Tibial artery (tissue), 4 donors: ENCODE measurements around the gene SARS1.
"Not testable (repeated sequence)": the region's sequence is repeated elsewhere in the genome, so short reads cannot be mapped to it uniquely, and the experiment has no call there.

Experiments
- DNase-seq, 2 donors: peaks; one replicate each; pipeline ENCODE4 v3.0.0-alpha.2; 2019
- H3K27ac ChIP-seq, 2 donors: fragments of 200-600 bp; sonication (generic) in 1 of 2; 1 replicate in 1 of 2; 2 replicates in 1 of 2; pipeline ENCODE4 v1.5.1; 2018 to 2019; ENCODE audit warnings: mild to moderate bottlenecking in 1 of 2
- H3K27me3 ChIP-seq, 2 donors: fragments of 200-600 bp; sonication (generic) in 1 of 2; one replicate each; pipeline versions ENCODE4 v1.5.1 to v1.6.0; 2016 to 2019
- H3K36me3 ChIP-seq, 3 donors: fragments of 200-600 bp; sonication (generic) in 2 of 3; one replicate each; pipeline ENCODE4 v1.5.1; 2016 to 2019; ENCODE audit warnings: mild to moderate bottlenecking in 2 of 3
- H3K4me1 ChIP-seq, 4 donors: fragments of 200-600 bp; sonication (generic) in 2 of 4; 1 replicate in 3 of 4; 2 replicates in 1 of 4; pipeline ENCODE4 v1.5.1; 2016 to 2019
- H3K4me3 ChIP-seq, 2 donors: fragments of 200-600 bp; sonication (generic) in 1 of 2; 1 replicate in 1 of 2; 2 replicates in 1 of 2; pipeline ENCODE4 v1.5.1; 2018 to 2019; ENCODE audit warnings: mild to moderate bottlenecking in 2 of 2
- H3K9me3 ChIP-seq, 3 donors: fragments of 200-600 bp; sonication (generic) in 1 of 3; one replicate each; pipeline ENCODE4 v1.5.1; 2016 to 2019
- intact Hi-C: fragments of 100-400 bp; cut with DNase I; formaldehyde crosslinking; loops from one replicate; pipeline ENCODE4 v1.15.0; 2023; ENCODE audit warnings: low total_unique reads
- TF ChIP-seq, protein P1 (sequence below), 2 experiments: fragments of 200-600 bp in 1 of 2; fragments of 450-650 bp in 1 of 2; IDR thresholded peaks; one replicate each; pipeline ENCODE4 v1.5.1; 2017 to 2019; ENCODE audit warnings: antibody characterized with exemption in 2 of 2, mild to moderate bottlenecking in 1 of 2, moderate library complexity in 1 of 2

The SARS1 gene

DNA sequence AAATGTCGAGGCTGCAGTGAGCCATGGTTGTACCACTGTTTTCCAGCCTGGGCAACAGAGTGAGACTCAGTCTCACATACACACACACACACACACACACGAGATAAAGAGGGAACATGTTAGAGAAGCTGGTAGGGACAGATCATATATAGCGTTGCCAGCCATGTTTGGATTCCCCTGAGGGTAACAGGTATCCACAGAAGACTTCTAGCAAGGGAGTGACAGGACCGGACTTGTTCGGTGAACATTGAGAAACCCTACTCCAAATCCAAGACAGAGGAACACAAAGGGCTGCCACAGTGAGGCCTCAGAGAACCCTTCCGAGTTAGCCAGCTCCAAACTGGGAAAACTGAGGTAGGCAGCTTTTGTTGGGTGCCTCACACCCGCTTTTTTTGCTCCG is 3.7 kb upstream of the SARS1 start:
- no peaks in the 10 kb centered on the region for H3K36me3 ChIP-seq
- TF ChIP-seq, protein P1, sequence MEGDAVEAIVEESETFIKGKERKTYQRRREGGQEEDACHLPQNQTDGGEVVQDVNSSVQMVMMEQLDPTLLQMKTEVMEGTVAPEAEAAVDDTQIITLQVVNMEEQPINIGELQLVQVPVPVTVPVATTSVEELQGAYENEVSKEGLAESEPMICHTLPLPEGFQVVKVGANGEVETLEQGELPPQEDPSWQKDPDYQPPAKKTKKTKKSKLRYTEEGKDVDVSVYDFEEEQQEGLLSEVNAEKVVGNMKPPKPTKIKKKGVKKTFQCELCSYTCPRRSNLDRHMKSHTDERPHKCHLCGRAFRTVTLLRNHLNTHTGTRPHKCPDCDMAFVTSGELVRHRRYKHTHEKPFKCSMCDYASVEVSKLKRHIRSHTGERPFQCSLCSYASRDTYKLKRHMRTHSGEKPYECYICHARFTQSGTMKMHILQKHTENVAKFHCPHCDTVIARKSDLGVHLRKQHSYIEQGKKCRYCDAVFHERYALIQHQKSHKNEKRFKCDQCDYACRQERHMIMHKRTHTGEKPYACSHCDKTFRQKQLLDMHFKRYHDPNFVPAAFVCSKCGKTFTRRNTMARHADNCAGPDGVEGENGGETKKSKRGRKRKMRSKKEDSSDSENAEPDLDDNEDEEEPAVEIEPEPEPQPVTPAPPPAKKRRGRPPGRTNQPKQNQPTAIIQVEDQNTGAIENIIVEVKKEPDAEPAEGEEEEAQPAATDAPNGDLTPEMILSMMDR (IDR thresholded peaks at IDR 0.05): no peak
- H3K27me3 ChIP-seq: no peaks in the 10 kb centered on the region
- DNase-seq: no peak
- no peaks in the 10 kb centered on the region for H3K9me3 ChIP-seq
- H3K27ac ChIP-seq: no peak overlapping the region
- peaks cover 0 to 18% (median 1%) of the 10 kb centered on the region in 4 donors for H3K4me1 ChIP-seq
- intact Hi-C loops: loop anchor here (5.0 kb wide), 1 partner anchor 108 kb away; no protein-coding TSS in a partner anchor
- H3K4me3 ChIP-seq: no peak overlapping the region

GRCh38 chr1:109213345-109213823 is 334 bp upstream of the SARS1 start:
- Histone ChIP-seq H3K36me3 (no peaks in the 10 kb centered on the region), H3K9me3 (no peaks in the 10 kb centered on the region), H3K27ac (peak overlapping the region; percentile 91 to 92), H3K27me3 (no peaks in the 10 kb centered on the region), H3K4me3 (peak overlapping the region; percentile 79 to 81), H3K4me1 (peaks cover 0 to 43% (median 19%) of the 10 kb centered on the region in 4 donors)
- intact Hi-C loops: loop anchor here (5.0 kb wide), 1 partner anchor 111 kb away; no protein-coding TSS in a partner anchor
- DNase-seq: no peak
- TF ChIP-seq, protein P1 (IDR thresholded peaks at IDR 0.05): no peak

- peak; percentile 72 to 80 for DNase-seq
- peaks cover 0 to 37% (median 19%) of the 10 kb centered on the region in 4 donors for H3K4me1 ChIP-seq
- peak overlapping the region; percentile 91 to 92 for H3K27ac ChIP-seq
- peak overlapping the region; percentile 79 to 81 for H3K4me3 ChIP-seq
- TF ChIP-seq, protein P1 (IDR thresholded peaks at IDR 0.05): no peak
- H3K9me3 ChIP-seq: no peaks in the 10 kb centered on the region
- intact Hi-C loops: loop anchor here (5.0 kb wide), 1 partner anchor 113 kb away; no protein-coding TSS in a partner anchor
- H3K27me3 ChIP-seq: no peaks in the 10 kb centered on the region
- no peaks in the 10 kb centered on the region for H3K36me3 ChIP-seq
Measured at GRCh38 chr1:109214695-109215623, 1.2 kb downstream of the SARS1 start.

DNA sequence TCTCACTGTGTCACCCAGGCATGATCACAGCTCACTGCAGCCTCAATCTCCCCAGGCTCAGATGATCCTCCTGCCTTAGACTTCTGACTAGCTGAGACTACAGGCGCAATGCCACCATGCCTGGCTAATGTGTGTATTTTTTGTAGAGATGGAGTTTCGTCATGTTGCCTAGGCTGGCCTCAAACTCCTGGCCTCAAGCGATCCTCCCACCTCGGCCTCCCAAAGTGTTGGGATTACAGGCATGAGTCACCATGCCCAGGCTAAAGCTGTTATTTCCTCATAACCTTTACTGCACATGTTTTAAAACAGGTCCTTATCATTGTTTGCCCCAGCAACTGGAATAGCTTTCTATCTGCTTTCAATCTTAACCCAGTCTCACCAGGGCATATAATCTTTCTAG is 2.9 kb downstream of the SARS1 start:
- TF ChIP-seq, protein P1 (IDR thresholded peaks at IDR 0.05): no peak
- no peak for DNase-seq
- Histone ChIP-seq H3K4me1 (peaks cover 0 to 37% (median 19%) of the 10 kb centered on the region in 4 donors), H3K9me3 (no peaks in the 10 kb centered on the region), H3K4me3 (no peak overlapping the region), H3K27me3 (no peaks in the 10 kb centered on the region), H3K36me3 (peaks cover 0 to 9% (median 0%) of the 10 kb centered on the region in 3 donors), H3K27ac (peak overlapping the region in 1 of 2 donors; percentile 91)
- intact Hi-C loops: no loop called here

- peak in 1 of 2 donors; percentile 7 for DNase-seq
- no peaks in the 10 kb centered on the region for H3K9me3 ChIP-seq
- no peak overlapping the region for H3K27ac ChIP-seq
- no peaks in the 10 kb centered on the region for H3K27me3 ChIP-seq
- intact Hi-C loops: no loop called here
- TF ChIP-seq, protein P1 (IDR thresholded peaks at IDR 0.05): no peak
- peaks cover 0 to 9% (median 6%) of the 10 kb centered on the region in 3 donors for H3K36me3 ChIP-seq
- H3K4me3 ChIP-seq: no peak overlapping the region
- peaks cover 0 to 33% (median 19%) of the 10 kb centered on the region in 4 donors for H3K4me1 ChIP-seq
Measured at GRCh38 chr1:109218516-109218915, 4.8 kb downstream of the SARS1 start.

GRCh38 chr1:109221201-109221600 is 7.5 kb downstream of the SARS1 start:
- H3K9me3 ChIP-seq, H3K27ac ChIP-seq, H3K36me3 ChIP-seq, intact Hi-C loops, H3K27me3 ChIP-seq, H3K4me3 ChIP-seq: not testable (repeated sequence)
- peak in 1 of 2 donors; percentile 29 for DNase-seq
- peaks cover 0 to 27% (median 7%) of the 10 kb centered on the region in 4 donors for H3K4me1 ChIP-seq
